Measurements from ENCODE around the gene DDX1.

Gene DDX1

DNA sequence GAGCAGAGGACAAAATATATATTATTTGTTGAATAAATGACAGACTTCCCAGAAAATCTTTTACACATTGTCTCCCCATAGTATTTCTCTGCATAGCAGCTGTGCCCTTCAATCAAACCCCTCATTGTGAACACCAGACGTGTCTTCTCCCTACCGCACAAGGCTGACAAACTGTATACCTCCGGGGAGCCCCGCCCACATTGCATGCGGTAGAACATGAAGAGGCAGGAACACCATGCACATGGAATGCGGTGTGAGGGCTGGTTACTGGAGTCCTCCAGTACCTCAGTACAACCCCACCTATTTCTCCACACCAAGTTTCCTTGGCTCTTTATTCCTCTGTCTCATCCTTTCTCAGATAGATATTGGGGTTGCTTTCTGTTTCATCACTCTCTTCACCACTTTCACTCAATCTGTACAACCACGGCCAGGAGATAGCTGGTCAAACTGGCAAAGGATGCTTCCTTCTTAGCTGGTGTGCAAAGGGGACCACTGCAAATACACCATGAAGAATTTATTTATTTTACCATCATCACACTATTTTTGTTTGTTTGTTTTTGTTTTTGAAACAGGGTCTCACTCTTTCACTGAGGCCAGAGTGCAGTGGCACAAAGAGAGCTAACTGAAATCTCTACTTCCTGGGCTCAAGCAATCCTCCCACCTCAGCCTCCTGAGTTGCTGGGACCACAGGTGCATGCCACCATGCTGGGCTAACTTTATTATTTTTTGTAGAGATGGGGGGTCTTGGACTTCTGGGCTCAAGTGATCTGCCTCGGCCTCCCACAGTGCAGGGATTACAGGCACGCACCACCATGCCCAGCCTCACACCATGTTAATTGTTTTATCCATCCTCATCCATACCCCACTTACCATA, 28.2 kb upstream of the DDX1 start:
- ChIA-PET POLR2A (no interaction called here), CTCF (no interaction called here)
- DNase-seq (ENCODE audit: extremely low spot score) = no peak
- TF ChIP-seq HDGF (IDR thresholded peaks at IDR 0.05; ENCODE audit: borderline replicate concordance) = no peak
- TF ChIP-seq SUZ12 (IDR thresholded peaks at IDR 0.05) = no peak
- no peak for TF ChIP-seq BHLHE40 (IDR thresholded peaks at IDR 0.05; ENCODE audit: borderline replicate concordance)
- no peak for TF ChIP-seq LEF1 (IDR thresholded peaks at IDR 0.05; ENCODE audit: borderline replicate concordance)
- no peak for TF ChIP-seq ZNF384 (IDR thresholded peaks at IDR 0.05)
- TF ChIP-seq CTBP1 (IDR thresholded peaks at IDR 0.05; ENCODE audit: borderline replicate concordance) = no peak
- no peak for TF ChIP-seq ELF4 (IDR thresholded peaks at IDR 0.05)
- TF ChIP-seq ARNT (IDR thresholded peaks at IDR 0.05) = no peak
- TF ChIP-seq FOXM1 (IDR thresholded peaks at IDR 0.05; ENCODE audit: borderline replicate concordance) = no peak
- no peak for TF ChIP-seq NFRKB (IDR thresholded peaks at IDR 0.05)
- TF ChIP-seq FOXA1 (IDR thresholded peaks at IDR 0.05) = no peak
- TF ChIP-seq SP1 (IDR thresholded peaks at IDR 0.05) = no peak
- TF ChIP-seq, protein P1, sequence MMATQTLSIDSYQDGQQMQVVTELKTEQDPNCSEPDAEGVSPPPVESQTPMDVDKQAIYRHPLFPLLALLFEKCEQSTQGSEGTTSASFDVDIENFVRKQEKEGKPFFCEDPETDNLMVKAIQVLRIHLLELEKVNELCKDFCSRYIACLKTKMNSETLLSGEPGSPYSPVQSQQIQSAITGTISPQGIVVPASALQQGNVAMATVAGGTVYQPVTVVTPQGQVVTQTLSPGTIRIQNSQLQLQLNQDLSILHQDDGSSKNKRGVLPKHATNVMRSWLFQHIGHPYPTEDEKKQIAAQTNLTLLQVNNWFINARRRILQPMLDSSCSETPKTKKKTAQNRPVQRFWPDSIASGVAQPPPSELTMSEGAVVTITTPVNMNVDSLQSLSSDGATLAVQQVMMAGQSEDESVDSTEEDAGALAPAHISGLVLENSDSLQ (IDR thresholded peaks at IDR 0.05) = no peak
- TF ChIP-seq FOXK2 (IDR thresholded peaks at IDR 0.05) = no peak
- TF ChIP-seq L3MBTL2 (conservative IDR thresholded peaks at IDR 0.05) = no peak
- no peak for TF ChIP-seq TARDBP (IDR thresholded peaks at IDR 0.05)

DNA sequence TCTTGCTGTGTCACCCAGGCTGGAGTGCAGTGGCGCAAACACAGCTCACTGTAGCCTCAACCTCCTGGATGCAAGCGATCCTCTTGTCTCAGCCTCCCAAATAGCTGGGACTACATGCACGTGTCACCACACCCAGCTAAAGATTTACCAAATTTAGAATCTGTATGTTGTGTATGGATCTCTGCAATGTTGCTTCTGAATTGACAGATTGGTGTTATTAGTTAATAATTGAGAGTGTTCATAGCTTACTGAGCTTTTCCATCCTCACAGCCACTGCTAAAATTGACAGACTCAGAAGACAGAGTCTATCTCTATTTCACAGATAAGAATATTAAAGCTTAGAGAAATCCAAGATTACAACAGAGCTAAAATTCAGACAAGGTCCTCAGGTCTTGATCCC, 26.3 kb upstream of the DDX1 start:
- TF ChIP-seq ARNT (IDR thresholded peaks at IDR 0.05) (no peak), NFRKB (IDR thresholded peaks at IDR 0.05) (no peak), LEF1 (IDR thresholded peaks at IDR 0.05; ENCODE audit: borderline replicate concordance) (no peak), L3MBTL2 (conservative IDR thresholded peaks at IDR 0.05) (no peak), FOXK2 (IDR thresholded peaks at IDR 0.05) (no peak), FOXA1 (IDR thresholded peaks at IDR 0.05) (no peak), HDGF (IDR thresholded peaks at IDR 0.05; ENCODE audit: borderline replicate concordance) (no peak), TARDBP (IDR thresholded peaks at IDR 0.05) (no peak), SP1 (IDR thresholded peaks at IDR 0.05) (no peak), SUZ12 (IDR thresholded peaks at IDR 0.05) (no peak), BHLHE40 (IDR thresholded peaks at IDR 0.05; ENCODE audit: borderline replicate concordance) (no peak), FOXM1 (IDR thresholded peaks at IDR 0.05; ENCODE audit: borderline replicate concordance) (no peak), ELF4 (IDR thresholded peaks at IDR 0.05) (no peak), ZNF384 (IDR thresholded peaks at IDR 0.05) (no peak), CTBP1 (IDR thresholded peaks at IDR 0.05; ENCODE audit: borderline replicate concordance) (no peak)
- TF ChIP-seq, protein P1 (IDR thresholded peaks at IDR 0.05) = no peak
- ChIA-PET POLR2A (no interaction called here), CTCF (no interaction called here)
- DNase-seq (ENCODE audit: extremely low spot score) = no peak

DNA sequence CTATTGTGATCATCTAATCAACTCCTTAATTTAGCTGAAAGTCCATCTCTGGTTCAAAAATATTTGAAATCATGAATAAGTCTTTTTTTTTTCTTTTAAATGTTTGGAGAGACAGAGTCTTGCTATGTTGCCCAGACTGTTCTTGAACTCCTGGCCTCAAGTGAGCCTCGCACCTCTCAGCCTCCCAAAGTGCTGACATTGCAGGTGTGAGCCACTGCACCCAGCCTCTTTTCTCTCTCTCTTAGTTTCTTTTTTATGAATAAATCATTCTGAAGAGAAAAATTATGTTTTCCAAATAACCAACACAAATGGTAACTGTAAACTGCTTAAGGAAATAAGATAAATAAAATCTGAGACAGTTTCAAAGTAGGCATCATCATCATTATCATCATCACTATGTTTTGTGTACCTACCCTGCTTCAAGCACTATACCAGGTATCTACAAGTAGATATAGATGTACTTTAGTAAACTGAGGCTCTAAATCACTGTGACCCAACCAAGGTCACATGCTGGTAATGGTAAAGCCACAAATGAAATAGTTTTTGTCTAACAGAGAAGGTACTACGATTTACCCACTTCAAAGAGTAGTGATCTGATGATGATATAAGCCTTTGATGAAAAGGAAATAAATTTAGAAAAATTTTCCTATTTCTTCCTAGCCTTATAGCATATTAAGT, 25.5 kb upstream of the DDX1 start:
- ChIA-PET CTCF (no interaction called here), POLR2A (no interaction called here)
- DNase-seq (ENCODE audit: extremely low spot score) = no peak
- TF ChIP-seq L3MBTL2 (conservative IDR thresholded peaks at IDR 0.05) = no peak

DNA sequence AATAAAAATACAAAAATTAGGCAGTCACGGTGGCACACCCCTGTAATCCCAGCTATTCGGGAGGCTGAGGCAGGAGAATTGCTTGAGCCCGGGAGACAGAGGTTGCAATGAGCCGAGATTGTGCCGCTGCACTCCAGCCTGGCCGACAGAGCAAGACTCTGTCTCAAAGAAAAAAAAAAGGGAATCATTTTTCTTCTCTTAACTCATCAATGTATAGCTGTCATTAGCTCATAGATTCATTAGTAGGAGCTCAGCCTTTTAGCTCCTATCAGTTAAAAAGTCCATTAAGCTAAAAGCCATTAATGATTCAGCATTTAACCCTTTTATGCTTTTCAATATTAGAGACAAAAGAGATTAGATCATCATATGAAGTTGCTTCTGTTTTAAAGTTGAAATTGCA, 24.8 kb upstream of the DDX1 start:
- TF ChIP-seq ARNT (IDR thresholded peaks at IDR 0.05) (no peak), FOXA1 (IDR thresholded peaks at IDR 0.05) (no peak), SUZ12 (IDR thresholded peaks at IDR 0.05) (no peak), NFRKB (IDR thresholded peaks at IDR 0.05) (no peak), SP1 (IDR thresholded peaks at IDR 0.05) (no peak), FOXM1 (IDR thresholded peaks at IDR 0.05; ENCODE audit: borderline replicate concordance) (no peak), L3MBTL2 (conservative IDR thresholded peaks at IDR 0.05) (no peak), BHLHE40 (IDR thresholded peaks at IDR 0.05; ENCODE audit: borderline replicate concordance) (no peak), ZNF384 (IDR thresholded peaks at IDR 0.05) (no peak), LEF1 (IDR thresholded peaks at IDR 0.05; ENCODE audit: borderline replicate concordance) (no peak), FOXK2 (IDR thresholded peaks at IDR 0.05) (no peak), HDGF (IDR thresholded peaks at IDR 0.05; ENCODE audit: borderline replicate concordance) (no peak), ELF4 (IDR thresholded peaks at IDR 0.05) (no peak)
- DNase-seq (ENCODE audit: extremely low spot score) = no peak
- ChIA-PET POLR2A (no interaction called here), CTCF (no interaction called here)

DNA sequence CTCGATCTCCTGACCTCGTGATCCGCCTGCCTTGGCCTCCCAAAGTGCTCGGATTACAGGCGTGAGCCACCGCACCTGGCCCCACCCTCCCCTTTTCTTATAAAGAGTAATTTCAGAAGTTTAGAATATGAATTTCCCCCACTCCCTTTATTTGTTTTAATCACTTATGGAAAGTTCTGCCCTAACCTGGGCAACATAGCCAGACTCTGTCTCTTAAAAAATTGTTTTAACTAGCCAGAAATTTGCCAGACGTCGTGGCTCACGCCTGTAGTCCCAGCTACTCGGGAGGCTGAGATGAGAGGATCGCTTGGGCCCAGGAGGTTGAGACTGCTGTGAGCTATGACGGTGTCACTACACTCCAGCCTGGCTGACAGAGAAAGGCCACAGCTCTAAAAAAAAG, 22.8 kb upstream of the DDX1 start:
- no peak for TF ChIP-seq LEF1 (IDR thresholded peaks at IDR 0.05; ENCODE audit: borderline replicate concordance)
- no peak for TF ChIP-seq NFRKB (IDR thresholded peaks at IDR 0.05)
- no peak for TF ChIP-seq ARNT (IDR thresholded peaks at IDR 0.05)
- no peak for TF ChIP-seq FOXA1 (IDR thresholded peaks at IDR 0.05)
- TF ChIP-seq FOXK2 (IDR thresholded peaks at IDR 0.05) = no peak
- TF ChIP-seq CTBP1 (IDR thresholded peaks at IDR 0.05; ENCODE audit: borderline replicate concordance) = no peak
- DNase-seq (ENCODE audit: extremely low spot score) = no peak
- ChIA-PET POLR2A (no interaction called here), CTCF (interaction anchor here (1.3 kb wide), 1 partner anchor 8 kb away, joined by 4 read pairs; no protein-coding TSS in a partner anchor)

DNA sequence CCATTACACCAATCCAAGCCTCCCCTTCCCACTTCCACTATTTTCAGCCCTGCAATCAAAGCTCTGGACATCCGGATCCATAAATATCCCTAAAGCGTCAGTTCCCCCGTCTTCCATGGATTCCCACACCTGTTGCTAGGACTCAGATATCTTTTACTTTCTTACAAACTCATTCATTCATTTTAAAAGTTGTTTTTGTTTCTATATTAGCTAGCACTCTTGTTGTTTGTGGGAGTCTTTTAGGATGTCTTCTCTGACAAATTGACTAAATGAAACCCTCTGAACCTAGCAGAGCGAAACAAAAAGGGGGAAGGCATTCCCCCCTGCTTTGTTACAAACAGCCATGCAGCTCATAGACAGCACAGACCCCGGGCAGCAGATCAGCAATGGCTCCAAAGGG, 21.6 kb upstream of the DDX1 start:
- CTCF ChIA-PET = no interaction called here

More for the DNA sequence above, 21.6 kb upstream of the DDX1 start:
- no peak for TF ChIP-seq TARDBP (IDR thresholded peaks at IDR 0.05)
- TF ChIP-seq ZNF384 (IDR thresholded peaks at IDR 0.05) = no peak
- TF ChIP-seq SP1 (IDR thresholded peaks at IDR 0.05) = no peak
- no peak for TF ChIP-seq ELF4 (IDR thresholded peaks at IDR 0.05)
- TF ChIP-seq NFRKB (IDR thresholded peaks at IDR 0.05) = no peak
- TF ChIP-seq LEF1 (IDR thresholded peaks at IDR 0.05; ENCODE audit: borderline replicate concordance) = no peak
- TF ChIP-seq FOXM1 (IDR thresholded peaks at IDR 0.05; ENCODE audit: borderline replicate concordance) = no peak
- no peak for TF ChIP-seq ARNT (IDR thresholded peaks at IDR 0.05)
- no peak for TF ChIP-seq HDGF (IDR thresholded peaks at IDR 0.05; ENCODE audit: borderline replicate concordance)
- no peak for TF ChIP-seq FOXK2 (IDR thresholded peaks at IDR 0.05)
- no peak for TF ChIP-seq FOXA1 (IDR thresholded peaks at IDR 0.05)
- POLR2A ChIA-PET = interaction anchor here (3.2 kb wide), 1 partner anchor 8 kb away, joined by 11 read pairs; the partner anchor contains the start of gene NBAS
- DNase-seq (ENCODE audit: extremely low spot score) = no peak

Measured in HEK293T (cell line).